Epithelial cell of esophagus (primary cell): ENCODE results near the gene ACOT4.
A peak's percentile ranks its signal among the peaks of the same experiment; 100 is the strongest.

Source experiments
- DNase-seq: peaks from one replicate; pipeline ENCODE4 v3.0.0; 2010; ENCODE audit warnings: low read depth
- H3K4me3 ChIP-seq: 2 replicates; pipeline ENCODE4 v1.5.1; 2011; ENCODE audit warnings: mild to moderate bottlenecking, low read length, control low read depth
- TF ChIP-seq, protein P1 (sequence below): IDR thresholded peaks from 2 replicates; pipeline ENCODE4 v1.5.1; 2011; ENCODE audit warnings: low read depth, mild to moderate bottlenecking, low read length, control low read depth, inconsistent platforms; ENCODE audit not compliant: insufficient read depth; ENCODE audit errors: missing control alignments

The ACOT4 gene

GRCh38 chr14:73610687-73611086 lies 19.0 kb downstream of the ACOT4 start:
- TF ChIP-seq, protein P1, sequence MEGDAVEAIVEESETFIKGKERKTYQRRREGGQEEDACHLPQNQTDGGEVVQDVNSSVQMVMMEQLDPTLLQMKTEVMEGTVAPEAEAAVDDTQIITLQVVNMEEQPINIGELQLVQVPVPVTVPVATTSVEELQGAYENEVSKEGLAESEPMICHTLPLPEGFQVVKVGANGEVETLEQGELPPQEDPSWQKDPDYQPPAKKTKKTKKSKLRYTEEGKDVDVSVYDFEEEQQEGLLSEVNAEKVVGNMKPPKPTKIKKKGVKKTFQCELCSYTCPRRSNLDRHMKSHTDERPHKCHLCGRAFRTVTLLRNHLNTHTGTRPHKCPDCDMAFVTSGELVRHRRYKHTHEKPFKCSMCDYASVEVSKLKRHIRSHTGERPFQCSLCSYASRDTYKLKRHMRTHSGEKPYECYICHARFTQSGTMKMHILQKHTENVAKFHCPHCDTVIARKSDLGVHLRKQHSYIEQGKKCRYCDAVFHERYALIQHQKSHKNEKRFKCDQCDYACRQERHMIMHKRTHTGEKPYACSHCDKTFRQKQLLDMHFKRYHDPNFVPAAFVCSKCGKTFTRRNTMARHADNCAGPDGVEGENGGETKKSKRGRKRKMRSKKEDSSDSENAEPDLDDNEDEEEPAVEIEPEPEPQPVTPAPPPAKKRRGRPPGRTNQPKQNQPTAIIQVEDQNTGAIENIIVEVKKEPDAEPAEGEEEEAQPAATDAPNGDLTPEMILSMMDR, result no peak
- H3K4me3 ChIP-seq, result no peak overlapping the region

GRCh38 chr14:73612339-73613045 lies 20.8 kb downstream of the ACOT4 start, which contains the start of gene ACOT6:
TSS of gene ACOT6 (plus strand) at chr14:73612517. CDS start at chr14:73612572, 55 bp downstream.
- DNase-seq, result peak; percentile 73
- H3K4me3 ChIP-seq, result peak within 1 kb of the TSS; percentile 47
- TF ChIP-seq, protein P1, result no peak

More at GRCh38 chr14:73610687-73611086, 19.0 kb downstream of the ACOT4 start:
- no peak for DNase-seq

DNA sequence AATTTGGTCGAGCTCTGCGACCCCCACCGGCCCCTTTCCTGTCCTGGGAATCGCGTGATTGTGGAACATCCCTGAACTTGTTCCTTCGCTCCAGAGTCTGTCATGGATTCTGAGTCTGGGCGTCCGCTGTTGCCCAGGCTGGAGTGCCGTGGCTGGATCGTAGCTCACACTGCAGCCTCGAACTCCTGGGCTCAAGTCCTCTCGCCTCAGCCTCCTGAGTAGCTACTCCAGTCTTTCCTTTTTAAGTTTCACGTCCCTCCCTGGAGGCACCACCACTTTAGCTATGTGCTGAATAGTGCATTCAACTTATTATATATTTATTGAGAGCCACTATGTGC lies 21.3 kb downstream of the ACOT4 start:
- peak overlapping the region; percentile 47 for H3K4me3 ChIP-seq
- no peak for DNase-seq
- TF ChIP-seq, protein P1, result no peak

GRCh38 chr14:73613419-73613963 lies 21.8 kb downstream of the ACOT4 start:
- no peak for DNase-seq
- peak overlapping the region; percentile 47 for H3K4me3 ChIP-seq
- TF ChIP-seq, protein P1, result no peak

DNA sequence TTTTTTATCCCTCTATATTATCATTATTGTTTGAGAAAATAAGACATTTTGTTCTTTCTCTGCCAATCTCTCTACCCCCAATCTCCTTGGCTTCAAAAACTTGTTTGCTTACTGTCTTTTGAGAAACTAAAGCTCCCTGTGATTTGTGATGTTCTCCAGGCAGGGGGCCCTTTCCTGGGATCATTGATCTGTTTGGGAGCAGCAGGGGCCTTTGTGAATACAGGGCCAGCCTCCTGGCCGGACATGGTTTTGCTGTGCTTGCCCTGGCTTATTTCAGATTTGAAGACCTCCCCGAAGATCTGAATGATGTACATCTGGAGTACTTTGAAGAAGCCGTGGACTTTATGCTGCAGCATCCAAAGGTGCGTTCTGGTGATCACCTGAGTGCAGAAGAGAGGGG lies 25.2 kb downstream of the ACOT4 start:
- no peak overlapping the region for H3K4me3 ChIP-seq
- DNase-seq, result no peak
- TF ChIP-seq, protein P1, result no peak

DNA sequence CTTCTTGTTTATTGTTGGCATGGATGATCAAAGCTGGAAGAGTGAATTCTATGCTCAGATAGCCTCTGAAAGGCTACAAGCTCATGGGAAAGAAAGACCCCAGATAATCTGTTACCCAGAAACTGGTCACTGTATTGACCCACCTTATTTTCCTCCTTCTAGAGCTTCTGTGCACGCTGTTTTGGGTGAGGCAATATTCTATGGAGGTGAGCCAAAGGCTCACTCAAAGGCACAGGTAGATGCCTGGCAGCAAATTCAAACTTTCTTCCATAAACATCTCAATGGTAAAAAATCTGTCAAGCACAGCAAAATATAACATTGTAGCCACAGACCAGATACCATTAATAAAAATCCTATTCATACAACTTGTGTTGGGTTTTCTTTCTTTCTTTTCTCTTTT lies 27.9 kb downstream of the ACOT4 start:
- no peak overlapping the region for H3K4me3 ChIP-seq
- TF ChIP-seq, protein P1, result no peak
- no peak for DNase-seq

DNA sequence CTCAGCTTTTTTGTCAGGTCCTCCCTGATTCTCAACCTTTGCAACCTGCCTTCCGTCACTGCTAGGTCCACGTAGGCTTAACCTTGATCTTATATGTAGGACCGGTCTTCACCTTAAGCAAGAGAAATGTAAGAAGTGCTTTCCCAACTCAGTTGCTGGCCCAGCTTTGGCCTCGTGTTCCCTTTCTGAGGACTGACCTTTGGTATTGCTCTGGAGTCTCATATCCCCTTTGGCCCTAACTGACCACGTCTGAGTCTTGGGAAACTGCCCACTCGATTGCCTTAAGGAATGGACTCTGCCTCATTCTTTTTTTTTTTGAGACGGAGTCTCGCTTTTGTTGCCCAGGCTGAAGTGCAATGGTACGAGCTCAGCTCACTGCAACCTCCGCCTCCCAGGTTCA lies 28.6 kb downstream of the ACOT4 start:
- H3K4me3 ChIP-seq, result no peak overlapping the region
- no peak for DNase-seq
- TF ChIP-seq, protein P1, result no peak
